DND-41 (cell line): ENCODE results near the gene LRRC8A.

Experiments
- CTCF ChIP-seq: IDR thresholded peaks from 2 replicates; pipeline ENCODE4 v1.5.1; 2012; ENCODE audit warnings: borderline replicate concordance, low read length, moderate library complexity, mild to moderate bottlenecking; ENCODE audit not compliant: poor library complexity, severe bottlenecking; ENCODE audit errors: extremely low read depth
- EZH2 ChIP-seq: IDR thresholded peaks from 3 replicates; pipeline ENCODE4 v1.6.1; 2012; ENCODE audit warnings: borderline replicate concordance, low read depth, mild to moderate bottlenecking, moderate library complexity, low read length, inconsistent platforms; ENCODE audit not compliant: severe bottlenecking

GRCh38 chr9:128947527-128948301, 65.8 kb downstream of the LRRC8A start, which contains the start of the genes DOLK and NUP188:
- TF ChIP-seq CTCF (no peak), EZH2 (no peak)
